ENCODE data around the gene FAM221B.
A peak's percentile ranks its signal among the peaks of the same experiment; 100 is the strongest.

FAM221B gene

DNA sequence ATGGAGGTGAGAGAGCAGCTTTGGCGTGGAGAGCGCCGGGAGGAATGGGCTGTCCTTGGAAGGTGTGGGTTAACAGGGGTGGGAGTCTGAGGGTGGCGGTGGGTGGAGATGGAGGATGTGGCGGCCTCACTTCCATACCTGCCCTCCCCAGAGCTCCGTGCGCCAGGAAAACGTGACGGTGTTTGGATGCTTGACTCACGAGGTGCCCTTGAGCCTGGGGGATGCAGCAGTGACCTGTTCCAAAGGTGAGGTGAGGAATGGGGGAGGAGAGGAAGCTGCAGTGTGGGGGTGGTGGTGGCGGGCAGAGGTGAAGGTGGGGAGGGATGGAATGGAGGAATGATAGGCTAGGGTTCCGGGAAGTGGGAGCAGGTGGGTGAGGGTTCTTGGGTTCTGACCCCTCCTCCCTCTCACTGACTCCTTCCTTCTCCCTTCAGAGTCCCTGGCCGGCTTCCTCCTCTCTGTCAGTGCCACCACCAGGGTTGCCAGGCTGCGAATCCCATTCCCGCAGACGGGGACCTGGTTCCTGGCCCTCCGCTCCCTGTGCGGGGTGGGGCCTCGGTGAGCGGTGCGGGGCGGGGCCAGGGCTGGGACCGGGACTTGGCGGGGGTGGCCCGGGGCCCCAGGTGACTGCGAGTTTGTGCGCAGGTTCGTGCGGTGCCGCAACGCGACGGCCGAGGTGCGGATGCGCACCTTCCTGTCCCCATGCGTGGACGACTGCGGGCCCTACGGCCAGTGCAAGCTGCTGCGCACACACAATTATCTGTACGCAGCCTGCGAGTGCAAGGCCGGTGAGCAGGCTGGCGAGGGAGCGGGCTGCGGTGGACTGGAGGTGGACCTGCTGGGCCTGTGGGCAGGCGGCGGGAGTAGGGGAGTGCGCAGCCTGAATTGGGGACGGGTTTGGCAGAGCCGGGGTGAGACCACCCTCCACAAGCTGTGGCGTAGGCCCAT is 17.6 kb upstream of the FAM221B start:
- no peak for DNase-seq

- peak; percentile 87 for DNase-seq
These were observed 16.2 kb upstream of the FAM221B start for GRCh38 chr9:35844628-35845270.

DNA sequence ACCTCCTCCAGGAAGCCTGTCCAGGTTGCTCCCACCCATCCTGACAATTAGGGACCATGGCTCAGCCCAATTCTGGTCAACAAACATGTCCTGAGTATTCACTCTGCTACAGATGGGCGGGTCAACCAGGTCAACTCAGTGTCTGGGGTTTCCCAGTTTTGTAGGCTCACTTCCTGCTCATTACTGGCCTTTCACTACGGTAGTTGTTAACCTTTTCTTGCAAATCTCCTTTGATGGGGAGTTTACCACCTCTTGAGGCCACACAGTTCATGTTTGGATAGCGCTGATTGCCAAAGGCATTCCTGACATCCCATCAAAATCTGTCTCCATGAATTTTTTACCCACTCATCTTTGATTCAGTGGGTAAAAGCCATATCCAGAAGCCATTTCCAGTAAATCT is 14.3 kb upstream of the FAM221B start:
- no peak for DNase-seq

DNA sequence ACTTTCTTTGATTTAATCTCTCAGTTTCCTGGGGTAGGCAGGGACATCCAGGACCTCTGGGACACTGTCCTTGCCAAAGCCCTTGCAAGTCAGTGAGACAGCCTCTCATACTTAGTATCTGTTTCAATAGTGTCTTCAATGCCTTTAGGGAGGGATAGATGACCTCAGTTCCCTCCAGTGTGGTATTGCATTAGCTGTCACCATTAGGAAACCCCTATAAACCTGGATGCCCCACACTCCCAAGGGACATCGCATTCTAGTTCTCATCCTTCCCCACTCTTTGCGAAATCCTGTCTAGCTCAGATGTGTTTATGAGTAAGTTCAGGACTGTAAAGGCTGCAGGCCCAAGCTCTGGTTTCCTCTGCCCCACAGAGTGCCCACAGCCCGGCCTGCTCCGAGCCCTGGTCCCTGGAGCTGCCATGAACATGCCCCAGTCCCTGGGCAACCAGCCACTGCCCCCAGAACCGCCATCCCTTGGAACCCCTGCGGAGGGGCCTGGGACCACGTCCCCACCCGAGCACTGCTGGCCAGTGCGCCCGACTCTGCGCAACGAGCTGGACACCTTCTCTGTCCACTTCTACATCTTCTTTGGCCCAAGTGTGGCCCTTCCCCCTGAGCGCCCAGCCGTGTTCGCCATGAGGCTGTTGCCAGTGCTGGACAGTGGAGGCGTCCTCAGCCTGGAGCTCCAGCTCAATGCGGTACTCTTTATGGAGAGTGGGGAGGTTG is 13.7 kb upstream of the FAM221B start:
- no peak for DNase-seq

- DNase-seq = no peak
These were observed 13.0 kb upstream of the FAM221B start for GRCh38 chr9:35841645-35841900.

DNA sequence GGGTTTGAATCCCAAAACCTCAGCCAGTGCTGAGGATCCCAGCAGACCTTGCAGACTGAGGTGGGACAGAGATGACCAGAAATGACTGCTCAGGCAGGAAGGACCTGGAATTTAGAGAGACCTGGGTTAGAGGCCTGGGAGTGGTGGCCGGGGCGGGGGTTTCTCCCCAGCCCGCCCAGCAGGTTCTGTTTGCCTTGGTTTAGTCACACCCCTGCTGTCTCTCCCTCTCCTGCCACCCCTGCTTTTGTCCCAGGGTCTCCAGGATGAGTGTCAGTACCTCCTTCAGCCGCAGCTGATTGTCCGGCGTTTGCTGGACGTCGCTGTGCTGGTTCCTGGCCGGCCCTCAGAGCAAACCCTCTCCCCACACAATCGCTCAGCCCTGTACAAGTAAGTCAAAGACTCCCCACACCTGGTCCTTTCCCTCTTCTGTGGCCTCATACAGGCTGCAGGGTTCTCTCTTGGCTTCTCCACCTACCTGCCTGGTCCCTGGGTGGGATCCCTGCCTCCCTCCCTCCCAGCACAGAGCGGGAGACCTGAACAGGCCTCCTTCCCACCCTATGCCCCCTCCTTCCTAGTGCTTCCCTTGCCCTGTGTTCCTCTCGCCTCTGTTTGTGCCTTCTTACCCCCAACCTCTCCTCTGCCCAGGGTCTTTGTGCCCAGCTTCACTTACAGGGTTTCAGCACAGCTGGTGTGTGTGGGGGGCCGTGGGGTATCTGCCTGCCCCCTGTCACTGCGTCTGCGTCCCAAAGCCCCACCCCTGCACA is 12.5 kb upstream of the FAM221B start:
- DNase-seq = no peak

DNA sequence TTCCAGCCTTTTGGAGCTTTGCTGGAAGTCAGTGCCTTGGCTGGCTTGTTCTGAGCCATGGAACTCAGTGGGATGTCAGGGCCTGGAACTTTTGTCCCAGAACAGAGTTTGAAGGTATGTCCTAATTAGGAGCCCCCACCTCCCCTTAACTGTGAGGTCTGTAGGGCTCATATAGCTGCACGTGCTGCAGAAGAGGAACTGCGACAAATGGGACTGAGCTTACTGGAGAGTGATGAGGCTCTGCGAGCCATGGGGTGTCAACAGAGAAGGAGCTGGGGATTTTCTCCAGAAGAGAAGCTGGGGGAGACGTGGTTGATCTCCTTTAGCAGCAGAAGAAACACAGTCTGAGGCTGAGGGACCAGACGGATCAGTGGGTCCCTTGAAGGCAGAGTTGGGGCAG is 11.4 kb upstream of the FAM221B start:
- no peak for DNase-seq

DNA sequence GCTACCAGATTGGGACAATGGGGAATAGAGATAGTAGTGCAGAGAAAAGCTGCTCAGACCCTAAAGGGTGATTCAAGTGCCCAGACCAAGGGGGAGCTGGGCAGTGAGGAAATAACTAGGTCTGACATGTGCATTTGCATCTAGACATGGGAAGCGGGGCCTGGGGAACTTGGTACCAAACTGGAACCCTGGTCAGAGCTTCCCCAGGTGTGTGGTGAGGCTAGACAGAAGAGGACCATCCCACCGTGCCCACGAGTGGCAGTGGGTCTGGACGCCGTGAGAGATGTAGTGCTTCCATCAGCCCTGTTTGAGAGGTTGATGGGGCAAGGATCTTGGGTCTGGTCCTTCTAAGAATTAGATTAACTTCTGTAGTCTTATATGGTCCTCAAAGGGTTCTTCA is 8.1 kb upstream of the FAM221B start:
- no peak for DNase-seq

GRCh38 chr9:35835766-35836165 is 7.2 kb upstream of the FAM221B start:
- no peak for DNase-seq

GRCh38 chr9:35835216-35835632 is 6.7 kb upstream of the FAM221B start:
- peak; percentile 20 for DNase-seq

DNA sequence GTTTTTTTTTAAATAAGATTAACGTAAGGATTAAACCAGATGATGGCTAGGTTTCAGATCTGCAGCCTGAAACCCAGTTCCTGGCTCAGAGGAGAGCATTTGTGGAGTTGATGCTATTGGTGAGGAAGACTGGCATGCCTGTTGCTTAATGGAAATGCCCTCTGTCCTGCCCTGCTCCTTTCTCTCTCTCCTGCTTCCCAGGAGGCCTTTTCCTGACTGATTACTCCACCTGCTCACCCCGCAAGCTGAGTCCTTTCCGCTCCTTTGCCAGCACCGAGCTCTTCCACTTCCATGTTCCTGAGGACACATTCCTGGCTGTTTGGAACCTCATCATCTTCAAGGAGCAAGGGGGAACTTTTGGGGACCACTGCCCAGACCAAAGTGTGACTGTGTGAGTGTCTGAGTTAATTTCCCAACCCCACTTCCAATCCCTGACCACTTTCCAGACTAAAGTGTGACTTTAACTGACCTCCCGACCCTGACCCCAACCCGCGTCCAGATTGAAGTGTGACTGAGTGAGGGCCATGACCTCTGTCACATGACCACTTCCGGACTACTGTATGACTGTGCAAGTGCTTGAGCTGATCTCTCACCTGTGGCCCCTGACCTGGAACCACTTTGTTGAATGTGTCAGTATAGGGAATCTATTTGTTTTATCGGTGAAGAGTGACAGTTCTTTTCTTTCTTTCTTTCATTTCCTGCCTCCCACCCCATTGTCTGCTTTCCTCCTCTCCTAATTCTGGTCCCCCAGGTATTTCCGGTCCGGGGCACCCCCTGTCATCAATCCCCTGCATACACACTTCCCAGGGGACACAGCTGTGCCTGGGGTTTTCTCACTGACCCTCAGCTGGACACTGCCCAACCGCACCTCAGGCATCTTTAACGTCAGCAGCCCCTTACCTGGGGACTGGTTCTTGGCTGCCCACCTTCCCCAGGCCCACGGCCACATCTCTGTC is 6.0 kb upstream of the FAM221B start:
- peak; percentile 52 for DNase-seq

GRCh38 chr9:35832814-35833213 is 4.3 kb upstream of the FAM221B start:
- no peak for DNase-seq

- DNase-seq = no peak
These were observed 2.5 kb upstream of the FAM221B start for GRCh38 chr9:35831040-35831439.

DNA sequence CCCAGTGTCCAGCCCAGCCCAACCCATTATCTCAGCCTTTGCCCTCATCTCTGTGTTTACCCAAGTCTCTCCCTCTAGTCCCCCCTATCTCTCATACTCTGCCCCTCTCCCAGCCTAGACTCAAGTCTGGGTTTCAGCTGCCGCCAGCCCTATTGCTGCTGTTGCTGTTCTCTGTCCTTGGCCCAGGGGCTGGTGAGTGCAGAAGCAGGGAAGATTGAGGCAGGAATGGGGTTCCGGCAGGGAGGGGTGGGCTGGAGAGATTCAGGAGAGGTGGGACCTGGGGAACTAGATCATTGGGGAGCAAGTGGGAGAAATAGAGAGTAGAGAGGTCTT is 1.2 kb upstream of the FAM221B start:
- no peak for DNase-seq

DNA sequence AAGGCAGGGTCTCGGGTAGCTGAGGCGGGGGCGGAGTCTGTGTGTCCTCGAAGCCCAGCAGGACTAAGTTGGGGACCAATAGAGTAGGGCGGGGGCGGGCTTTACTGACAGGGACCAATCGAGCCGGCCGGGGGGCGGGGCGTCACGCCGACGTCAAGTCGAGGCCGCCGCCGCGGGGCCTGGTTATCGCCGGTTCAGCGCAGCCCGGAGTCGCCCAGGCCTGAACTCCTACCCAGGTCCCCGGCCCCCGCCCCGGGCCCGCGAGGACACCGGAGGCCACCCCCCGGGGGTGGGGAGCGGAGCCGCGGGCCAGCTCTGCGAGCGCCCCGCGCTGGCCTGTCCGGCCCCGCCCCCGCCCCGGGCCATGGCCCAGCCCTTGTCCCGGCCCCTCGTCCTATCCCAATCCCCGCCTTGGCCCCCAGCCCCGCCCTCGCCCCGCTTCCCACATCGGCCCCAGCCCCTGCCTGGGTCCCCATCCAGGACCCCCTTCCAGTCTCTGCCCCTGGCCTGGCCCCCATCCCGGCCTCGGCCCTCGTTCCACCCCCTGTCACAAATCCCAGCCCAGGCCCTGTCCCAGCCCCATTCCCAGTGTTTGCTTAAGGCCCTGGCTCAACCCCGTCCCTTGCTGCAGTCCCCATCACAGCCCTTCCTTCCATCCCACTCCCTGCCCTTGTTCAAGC is 692 bp upstream of the FAM221B start, which contains the start of gene TMEM8B:
Gene TMEM8B, plus strand, starts transcription at position 145 of the 680 bp plus-strand sequence. Its CDS starts 220 bp downstream, at position 365.
- DNase-seq = peak; percentile 92

DNA sequence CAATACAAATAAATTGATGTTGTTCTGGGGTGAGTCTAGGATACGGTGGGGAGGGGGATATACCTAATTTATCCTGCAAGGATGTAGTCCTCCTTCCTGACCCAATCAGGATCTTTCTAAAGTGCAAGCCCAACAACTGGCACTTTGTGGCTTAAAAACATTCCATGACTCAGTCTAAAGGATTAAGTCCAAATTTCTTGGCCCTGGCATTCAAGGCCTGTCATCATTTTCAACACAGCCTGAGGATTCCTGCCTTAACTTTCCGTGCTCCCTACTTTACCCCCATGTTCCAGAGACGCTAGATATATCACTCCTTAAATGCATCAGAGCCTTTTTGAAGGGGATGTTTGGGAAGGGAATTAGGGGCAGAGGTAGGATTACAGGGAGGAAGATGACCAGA is 1.0 kb downstream of the FAM221B start:
- DNase-seq = no peak

DNA sequence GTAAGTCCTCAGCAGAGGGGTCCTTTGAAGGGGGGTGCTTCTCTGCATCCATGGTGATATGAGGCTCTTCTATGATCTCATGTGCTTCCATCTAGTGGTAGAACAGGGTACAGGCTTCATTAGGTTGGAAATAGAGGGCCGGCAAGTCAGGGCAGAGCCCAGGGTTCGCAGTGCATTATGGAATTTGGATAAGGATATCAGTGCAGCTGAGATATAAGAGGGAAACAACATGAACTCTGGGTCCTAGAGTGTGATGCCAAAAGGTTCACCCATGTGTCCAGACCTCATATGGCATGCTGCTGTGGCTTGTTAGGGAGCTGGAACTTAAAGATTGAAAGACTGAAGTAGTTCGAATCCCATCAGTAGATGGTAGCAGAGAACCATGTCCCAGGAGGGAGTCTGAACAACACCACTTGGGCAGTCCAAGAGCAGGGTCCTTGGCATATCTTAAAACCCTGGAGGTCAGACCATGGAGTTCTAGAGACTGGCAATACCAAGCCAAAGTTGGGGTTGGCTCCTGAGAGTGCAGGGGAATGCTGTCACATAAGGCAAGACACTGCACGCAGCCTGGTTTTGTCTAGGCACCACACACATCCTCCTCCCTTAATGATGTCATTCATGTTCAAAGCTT is 2.3 kb downstream of the FAM221B start:
- peak; percentile 58 for DNase-seq

GRCh38 chr9:35822926-35823325 is 5.6 kb downstream of the FAM221B start:
- DNase-seq = no peak

GRCh38 chr9:35820076-35820475 is 8.5 kb downstream of the FAM221B start:
- no peak for DNase-seq

- DNase-seq = no peak
These were observed 10.2 kb downstream of the FAM221B start for GRCh38 chr9:35818341-35818740.

GRCh38 chr9:35816708-35817107 is 11.8 kb downstream of the FAM221B start:
- DNase-seq = no peak
